Measurements from ENCODE around the gene SRL.

The SRL gene

GRCh38 chr16:4241928-4242283 lies at the start of gene SRL:
SRL (minus strand) TSS chr16:4242080; CDS start chr16:4242067, 13 bp downstream.
- DNase-seq = no peak

GRCh38 chr16:4290236-4290830 lies 48.5 kb upstream of the SRL start:
- no peak for DNase-seq

- DNase-seq = no peak
Measured at GRCh38 chr16:4288148-4288921, 46.5 kb upstream of the SRL start.

GRCh38 chr16:4285167-4285566 lies 43.3 kb upstream of the SRL start:
- no peak for DNase-seq

- DNase-seq = no peak
Measured at GRCh38 chr16:4283939-4284338, 42.1 kb upstream of the SRL start.

- no peak for DNase-seq
Measured at GRCh38 chr16:4283441-4283840, 41.6 kb upstream of the SRL start.

- DNase-seq = no peak
Measured at GRCh38 chr16:4280625-4281024, 38.7 kb upstream of the SRL start.

GRCh38 chr16:4277987-4278513 lies 36.2 kb upstream of the SRL start:
- DNase-seq = no peak

GRCh38 chr16:4275861-4276260 lies 34.0 kb upstream of the SRL start:
- DNase-seq = no peak

GRCh38 chr16:4273858-4274311 lies 32.0 kb upstream of the SRL start:
- no peak for DNase-seq

GRCh38 chr16:4272114-4272956 lies 30.5 kb upstream of the SRL start:
- DNase-seq = peak; percentile 38

- peak; percentile 80 for DNase-seq
Measured at GRCh38 chr16:4271176-4272113, 29.6 kb upstream of the SRL start.

GRCh38 chr16:4270595-4270994 lies 28.7 kb upstream of the SRL start:
- DNase-seq = no peak

GRCh38 chr16:4270091-4270490 lies 28.2 kb upstream of the SRL start:
- no peak for DNase-seq

GRCh38 chr16:4266372-4266771 lies 24.5 kb upstream of the SRL start:
- no peak for DNase-seq

- DNase-seq = no peak
Measured at GRCh38 chr16:4265676-4266075, 23.8 kb upstream of the SRL start.

GRCh38 chr16:4264546-4264945 lies 22.7 kb upstream of the SRL start:
- DNase-seq = no peak

GRCh38 chr16:4263504-4264436 lies 21.9 kb upstream of the SRL start:
- no peak for DNase-seq

GRCh38 chr16:4262303-4262835 lies 20.5 kb upstream of the SRL start:
- DNase-seq = no peak

- DNase-seq = no peak
Measured at GRCh38 chr16:4261557-4262172, 19.8 kb upstream of the SRL start.

Measured in GF-D8 (cell line).